PFSK-1 (cell line): ENCODE data around the gene NPAS1.

ENCODE experiments used
- FOXP2 ChIP-seq: optimal IDR thresholded peaks from 2 replicates; pipeline ENCODE3; 2011; ENCODE audit warnings: borderline replicate concordance, control low read depth, inconsistent platforms; ENCODE audit not compliant: insufficient read depth; ENCODE audit errors: extremely low read length, extremely low read depth
- POLR2AphosphoS5 ChIP-seq: IDR thresholded peaks from 2 replicates; pipeline ENCODE4 v1.6.1; 2012; ENCODE audit warnings: low read depth, mild to moderate bottlenecking, control low read depth, low read length, moderate library complexity
- SIN3A ChIP-seq: IDR thresholded peaks from 2 replicates; pipeline ENCODE4 v1.6.1; 2012; ENCODE audit warnings: mild to moderate bottlenecking, low read length, moderate library complexity, borderline replicate concordance; ENCODE audit not compliant: insufficient read depth
- TAF1 ChIP-seq: IDR thresholded peaks from 2 replicates; pipeline ENCODE4 v1.6.1; 2012; ENCODE audit warnings: low read length, control low read depth, borderline replicate concordance; ENCODE audit not compliant: insufficient read depth
- TF ChIP-seq, protein P1 (sequence below), 2 experiments: IDR thresholded peaks; 2 replicates each; pipeline versions ENCODE4 v1.6.1 to v1.8.0; 2011 to 2012; ENCODE audit warnings: low read depth in 2 of 2, low read length in 2 of 2, control low read depth in 1 of 2, inconsistent platforms in 1 of 2, mild to moderate bottlenecking in 1 of 2, moderate library complexity in 1 of 2; ENCODE audit not compliant: insufficient read depth in 1 of 2

The NPAS1 gene

DNA sequence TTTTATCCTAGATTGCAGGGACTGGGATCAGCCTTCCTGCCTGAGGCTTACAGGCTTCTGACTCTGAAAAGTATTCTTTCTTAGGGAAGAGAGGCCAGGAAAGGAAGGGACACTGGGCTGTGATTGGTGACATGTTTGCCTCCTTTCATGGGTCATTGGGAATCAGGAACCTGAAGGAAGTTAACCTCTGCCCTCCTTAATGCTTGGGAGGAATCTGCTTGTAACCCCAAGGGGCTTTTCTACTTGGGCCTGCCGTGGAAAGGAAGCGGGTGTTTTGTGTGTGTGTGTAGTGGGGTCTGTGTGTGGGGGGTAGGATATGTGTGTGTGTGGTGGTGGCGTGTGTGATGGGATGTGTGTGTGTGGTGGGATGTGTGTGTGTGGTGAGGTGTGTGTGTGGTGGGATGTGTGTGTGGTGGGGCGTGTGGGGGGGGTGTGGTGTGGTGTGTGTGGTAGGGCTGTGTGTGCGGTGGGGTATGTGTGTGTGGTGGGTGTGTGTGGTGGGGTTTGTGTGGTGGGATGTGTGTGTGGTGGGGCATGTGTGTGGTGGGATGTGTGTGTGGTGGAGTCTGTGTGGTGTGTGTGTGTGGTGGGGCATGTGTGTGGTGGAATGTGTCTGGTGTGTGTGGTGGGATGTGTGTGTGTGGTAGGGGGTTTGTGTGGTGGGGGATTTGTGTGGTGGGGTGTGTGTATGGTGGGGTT, 41.3 kb upstream of the NPAS1 start:
- TF ChIP-seq TAF1 = no peak
- TF ChIP-seq, protein P1, sequence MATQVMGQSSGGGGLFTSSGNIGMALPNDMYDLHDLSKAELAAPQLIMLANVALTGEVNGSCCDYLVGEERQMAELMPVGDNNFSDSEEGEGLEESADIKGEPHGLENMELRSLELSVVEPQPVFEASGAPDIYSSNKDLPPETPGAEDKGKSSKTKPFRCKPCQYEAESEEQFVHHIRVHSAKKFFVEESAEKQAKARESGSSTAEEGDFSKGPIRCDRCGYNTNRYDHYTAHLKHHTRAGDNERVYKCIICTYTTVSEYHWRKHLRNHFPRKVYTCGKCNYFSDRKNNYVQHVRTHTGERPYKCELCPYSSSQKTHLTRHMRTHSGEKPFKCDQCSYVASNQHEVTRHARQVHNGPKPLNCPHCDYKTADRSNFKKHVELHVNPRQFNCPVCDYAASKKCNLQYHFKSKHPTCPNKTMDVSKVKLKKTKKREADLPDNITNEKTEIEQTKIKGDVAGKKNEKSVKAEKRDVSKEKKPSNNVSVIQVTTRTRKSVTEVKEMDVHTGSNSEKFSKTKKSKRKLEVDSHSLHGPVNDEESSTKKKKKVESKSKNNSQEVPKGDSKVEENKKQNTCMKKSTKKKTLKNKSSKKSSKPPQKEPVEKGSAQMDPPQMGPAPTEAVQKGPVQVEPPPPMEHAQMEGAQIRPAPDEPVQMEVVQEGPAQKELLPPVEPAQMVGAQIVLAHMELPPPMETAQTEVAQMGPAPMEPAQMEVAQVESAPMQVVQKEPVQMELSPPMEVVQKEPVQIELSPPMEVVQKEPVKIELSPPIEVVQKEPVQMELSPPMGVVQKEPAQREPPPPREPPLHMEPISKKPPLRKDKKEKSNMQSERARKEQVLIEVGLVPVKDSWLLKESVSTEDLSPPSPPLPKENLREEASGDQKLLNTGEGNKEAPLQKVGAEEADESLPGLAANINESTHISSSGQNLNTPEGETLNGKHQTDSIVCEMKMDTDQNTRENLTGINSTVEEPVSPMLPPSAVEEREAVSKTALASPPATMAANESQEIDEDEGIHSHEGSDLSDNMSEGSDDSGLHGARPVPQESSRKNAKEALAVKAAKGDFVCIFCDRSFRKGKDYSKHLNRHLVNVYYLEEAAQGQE (IDR thresholded peaks at IDR 0.05; ENCODE audit: insufficient read depth in 1 of 2, low read depth in 2 of 2, low read length in 2 of 2) = no peak
- TF ChIP-seq POLR2AphosphoS5 = no peak
- TF ChIP-seq FOXP2 = no peak
- no peak for TF ChIP-seq SIN3A

- TF ChIP-seq, protein P1 (IDR thresholded peaks at IDR 0.05; ENCODE audit: insufficient read depth in 1 of 2, low read depth in 2 of 2, low read length in 2 of 2) = no peak
- TF ChIP-seq TAF1 (no peak), SIN3A (no peak)
Observed at GRCh38 chr19:46979126-46980105, 40.2 kb upstream of the NPAS1 start.

GRCh38 chr19:46980761-46981160, 38.9 kb upstream of the NPAS1 start:
- TF ChIP-seq, protein P1 (IDR thresholded peaks at IDR 0.05; ENCODE audit: insufficient read depth in 1 of 2, low read depth in 2 of 2, low read length in 2 of 2) = no peak
- TF ChIP-seq SIN3A = no peak
- TF ChIP-seq FOXP2 = no peak

DNA sequence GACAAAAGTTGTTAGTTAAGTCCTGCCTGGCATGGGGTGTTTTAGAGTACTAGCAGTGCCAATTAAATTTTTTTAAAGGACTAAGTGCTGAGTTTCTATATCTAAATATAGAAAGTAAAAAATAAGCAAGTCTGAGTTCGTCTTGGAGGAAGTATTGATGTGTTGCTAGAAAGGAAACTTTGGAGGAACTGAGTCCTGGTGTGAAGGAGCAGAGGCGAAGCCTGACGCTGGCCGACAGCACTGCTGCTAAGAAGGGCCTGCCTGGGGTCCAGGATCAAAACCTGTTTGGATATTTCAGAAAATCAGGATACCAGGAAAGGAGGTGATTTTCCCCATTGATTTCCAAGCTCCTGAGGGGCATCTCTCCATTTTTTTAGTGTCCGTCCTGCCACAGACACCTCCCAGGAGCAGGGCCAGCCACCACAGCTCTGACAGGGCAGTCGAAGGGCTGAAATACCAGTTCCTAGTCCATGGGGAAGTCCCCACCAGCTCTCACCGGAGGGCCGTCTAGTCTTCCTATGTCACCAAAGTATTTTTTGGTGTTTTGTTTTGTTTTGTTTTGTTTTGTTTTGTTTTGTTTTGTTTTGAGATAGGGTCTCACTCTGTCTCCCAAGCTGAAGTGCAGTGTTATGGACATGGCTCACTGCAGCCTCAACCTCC, 38.2 kb upstream of the NPAS1 start:
- TF ChIP-seq SIN3A = no peak
- TF ChIP-seq POLR2AphosphoS5 = no peak
- no peak for TF ChIP-seq TAF1
- TF ChIP-seq, protein P1 (IDR thresholded peaks at IDR 0.05; ENCODE audit: insufficient read depth in 1 of 2, low read depth in 2 of 2, low read length in 2 of 2) = no peak
- TF ChIP-seq FOXP2 = no peak
